HG03196 (cell line): ENCODE data around the gene STK11IP.

Experiments used
- ATAC-seq: cut with Tn5 transposase; IDR thresholded peaks from one replicate; pipeline ENCODE4 v1.9.1; 2021; ENCODE audit not compliant: unreplicated experiment

STK11IP gene

DNA sequence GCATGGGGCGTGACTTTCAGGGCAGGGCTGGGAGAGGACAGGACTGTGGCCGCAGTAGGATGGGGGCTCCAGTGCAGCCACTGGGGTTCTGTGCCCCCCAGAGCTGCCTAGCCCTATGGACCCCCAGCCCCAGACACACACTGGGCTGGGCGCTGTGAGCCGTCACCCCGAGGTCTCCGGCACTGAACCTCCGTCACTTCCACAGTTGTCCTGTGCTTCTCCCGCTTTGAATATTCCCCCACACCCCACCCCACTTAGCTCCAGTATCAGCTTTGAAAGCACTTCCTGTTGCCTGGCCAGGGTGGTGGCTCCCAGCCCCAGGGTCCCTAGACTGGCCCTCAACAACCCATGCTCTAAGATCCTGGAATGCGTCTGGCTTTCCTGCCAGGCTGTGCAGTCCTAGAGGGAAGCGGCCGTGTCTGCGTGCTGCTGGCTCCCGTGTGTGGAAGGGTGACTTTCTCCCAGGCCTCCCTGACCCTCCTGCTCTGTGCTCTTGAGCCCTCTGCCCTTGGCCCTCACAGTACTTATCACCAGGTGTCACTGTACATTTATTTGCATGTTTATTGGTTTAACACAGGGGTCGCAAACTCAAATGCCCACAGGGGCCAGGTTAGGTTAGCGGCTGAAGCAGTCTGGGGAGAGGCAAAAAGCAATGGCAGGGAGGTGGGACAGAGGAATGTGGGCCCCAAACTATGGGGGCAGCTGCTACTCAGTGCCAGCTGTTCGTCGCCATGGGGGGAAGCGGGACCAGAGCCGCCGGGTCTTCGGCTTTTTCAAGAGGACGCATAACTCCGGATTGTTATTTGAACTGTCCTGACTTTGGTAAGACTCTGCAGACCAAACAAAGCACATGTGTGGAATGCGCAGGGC lies 36.2 kb upstream of the STK11IP start:
- ATAC-seq, result no peak

GRCh38 chr2:219562049-219563020 lies 35.3 kb upstream of the STK11IP start:
- ATAC-seq, result no peak

DNA sequence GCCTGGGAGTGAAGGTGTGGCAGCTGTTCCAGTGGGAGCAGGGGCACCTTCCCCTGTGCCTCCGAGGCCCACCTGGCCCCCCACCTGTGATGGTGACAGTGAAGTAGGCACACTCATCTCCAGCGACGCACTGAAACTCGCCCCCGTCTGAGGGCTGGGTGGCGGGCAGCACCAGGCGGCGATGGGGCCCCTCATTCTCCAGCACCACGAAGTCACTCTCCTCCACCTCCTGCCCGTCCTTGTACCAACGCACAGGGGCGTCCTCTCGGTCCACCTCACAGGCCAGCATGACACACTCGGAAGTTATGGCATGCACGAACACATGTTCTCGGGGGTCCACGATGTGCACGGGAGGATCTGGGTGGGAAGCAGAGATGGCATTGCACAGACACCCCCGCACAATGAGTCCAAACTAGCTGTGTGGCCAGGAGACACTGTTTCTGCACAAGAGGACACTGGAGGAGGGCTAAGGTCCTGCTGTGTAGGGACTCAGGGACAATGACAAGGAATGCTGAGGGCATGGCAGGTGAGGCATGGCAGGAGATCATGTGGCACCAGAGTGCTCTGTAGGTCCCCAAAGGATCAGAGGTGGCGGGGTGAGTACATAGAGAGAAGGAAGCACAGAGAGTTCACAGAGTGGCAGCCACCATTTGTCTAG lies 34.3 kb upstream of the STK11IP start:
- no peak for ATAC-seq

GRCh38 chr2:219565130-219566080 lies 32.3 kb upstream of the STK11IP start:
- ATAC-seq, result no peak

- no peak for ATAC-seq
Measured at GRCh38 chr2:219566640-219567039, 31.0 kb upstream of the STK11IP start.

GRCh38 chr2:219567131-219567530 lies 30.5 kb upstream of the STK11IP start:
- no peak for ATAC-seq

- no peak for ATAC-seq
Measured at GRCh38 chr2:219567791-219568361, 29.8 kb upstream of the STK11IP start.

DNA sequence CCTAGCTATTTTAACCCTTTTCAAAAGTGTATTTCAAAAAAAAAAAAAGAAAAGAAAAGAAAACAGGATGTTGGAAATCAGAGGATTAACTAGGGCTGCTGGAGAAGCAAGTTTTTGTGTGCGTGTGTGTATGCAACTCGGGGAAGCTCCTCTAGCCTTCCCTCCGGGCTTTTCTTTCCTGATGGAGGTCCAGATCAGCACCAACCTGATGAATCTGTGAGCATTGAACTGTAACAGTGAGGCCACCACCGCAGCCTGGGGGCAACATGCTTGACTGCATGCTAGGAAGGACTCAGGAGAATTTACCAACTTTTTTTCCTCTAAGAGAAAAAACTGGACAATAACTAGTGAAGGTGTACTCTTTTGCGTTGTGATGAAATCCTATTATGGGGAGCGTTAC lies 28.6 kb upstream of the STK11IP start:
- ATAC-seq, result no peak

- ATAC-seq, result no peak
Measured at GRCh38 chr2:219569635-219570034, 28.0 kb upstream of the STK11IP start.

GRCh38 chr2:219570194-219570923 lies 27.3 kb upstream of the STK11IP start:
- ATAC-seq, result no peak

DNA sequence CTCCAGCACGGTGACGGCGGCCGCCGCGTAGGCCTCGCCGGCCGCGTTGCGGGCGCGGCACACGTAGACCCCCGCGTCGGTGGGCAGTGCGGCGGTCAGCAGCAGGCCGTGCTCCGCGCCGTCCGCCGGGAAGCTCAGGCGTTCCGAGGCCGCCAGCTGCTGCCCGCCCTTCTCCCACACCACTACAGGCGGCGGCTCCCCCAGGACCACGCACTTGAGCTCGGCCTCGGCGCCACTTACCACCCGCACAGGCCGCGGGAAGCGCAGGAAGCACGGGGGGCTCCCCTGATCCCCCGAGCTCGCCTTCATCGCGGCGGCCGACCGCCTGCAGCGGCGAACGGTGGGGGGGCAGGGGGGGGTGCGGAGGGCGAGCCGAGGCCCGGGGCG lies 26.7 kb upstream of the STK11IP start:
- ATAC-seq, result no peak

DNA sequence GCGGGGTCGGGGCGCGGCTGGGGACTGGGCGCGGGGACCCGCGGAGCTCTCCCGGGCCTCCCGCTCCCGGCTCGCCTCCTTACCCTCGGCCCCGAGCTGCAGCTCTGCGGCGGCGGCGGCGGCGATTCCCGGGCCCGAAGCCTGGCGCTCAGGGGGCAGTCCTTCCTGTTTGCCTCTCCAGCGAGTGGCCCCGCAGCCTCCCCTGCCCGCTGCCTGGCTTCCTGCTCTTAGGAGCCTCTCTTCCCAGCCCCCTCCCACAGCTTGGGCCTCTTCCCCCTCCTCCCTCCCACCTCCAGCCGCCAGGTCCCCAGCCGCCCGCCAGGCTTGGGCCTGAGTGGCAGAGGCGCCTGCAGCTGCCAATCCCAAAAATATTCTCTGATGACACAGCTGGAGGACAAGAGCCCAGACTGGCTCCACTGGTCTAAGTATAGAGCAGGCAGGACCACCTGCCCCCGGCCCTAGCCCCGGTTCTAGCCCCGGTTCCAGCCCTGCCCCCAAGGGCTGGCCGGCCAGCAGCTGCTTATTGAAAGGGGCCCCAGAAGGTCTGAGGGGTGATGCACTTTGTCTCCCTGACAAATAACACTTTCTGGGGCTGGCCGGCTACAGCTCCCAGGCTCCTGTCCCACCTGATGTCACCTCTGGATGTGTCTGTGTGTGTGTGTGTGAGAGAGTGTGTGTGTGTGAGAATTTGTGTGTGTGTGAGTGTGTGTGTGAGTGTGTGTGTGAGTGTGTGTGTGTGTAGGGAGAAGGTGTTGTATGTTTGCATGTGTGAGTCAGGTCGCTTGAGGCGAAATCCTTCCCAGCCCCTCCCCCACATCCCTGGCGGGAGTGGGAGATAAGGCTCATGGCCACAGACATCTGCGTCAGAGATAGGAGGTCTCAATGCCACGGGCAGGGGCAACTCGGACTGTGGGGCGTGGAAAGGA lies 26.1 kb upstream of the STK11IP start, which contains the start of gene OBSL1:
TSS of gene OBSL1 (minus strand) at position 229 of the 926 bp plus-strand sequence. CDS start 307 bp downstream, outside the sequence.
- no peak for ATAC-seq

DNA sequence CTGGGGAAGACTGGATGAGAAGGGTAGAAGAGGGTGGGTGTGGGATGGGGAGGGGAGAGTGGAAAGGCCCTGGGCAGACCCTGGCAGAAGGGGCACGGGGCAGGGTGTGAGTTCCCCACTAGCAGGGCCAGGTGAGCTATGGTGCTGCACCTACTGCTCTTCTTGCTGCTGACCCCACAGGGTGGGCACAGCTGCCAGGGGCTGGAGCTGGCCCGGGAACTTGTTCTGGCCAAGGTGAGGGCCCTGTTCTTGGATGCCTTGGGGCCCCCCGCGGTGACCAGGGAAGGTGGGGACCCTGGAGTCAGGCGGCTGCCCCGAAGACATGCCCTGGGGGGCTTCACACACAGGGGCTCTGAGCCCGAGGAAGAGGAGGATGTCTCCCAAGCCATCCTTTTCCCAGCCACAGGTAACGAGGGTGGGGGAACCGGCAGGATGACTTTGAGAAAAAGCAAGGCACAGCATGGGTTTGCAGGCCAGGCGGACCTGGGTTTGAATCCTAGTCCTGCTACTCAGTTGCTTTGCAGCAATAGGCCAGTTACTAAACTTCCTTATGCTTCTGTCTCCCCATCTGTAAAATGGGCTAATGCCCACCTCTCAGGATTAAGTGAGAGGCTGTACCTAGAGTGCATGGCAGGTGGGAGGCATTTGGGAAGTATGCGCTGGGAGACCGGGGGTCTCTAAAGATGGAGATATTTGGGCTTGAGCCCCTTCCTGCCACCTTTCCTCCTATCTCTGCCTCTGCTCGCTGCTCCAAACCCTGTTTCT lies 25.2 kb upstream of the STK11IP start, which contains the start of gene INHA:
TSS of gene INHA (plus strand) at position 74 of the 765 bp plus-strand sequence. CDS start at position 139, 65 bp downstream.
- ATAC-seq, result no peak

DNA sequence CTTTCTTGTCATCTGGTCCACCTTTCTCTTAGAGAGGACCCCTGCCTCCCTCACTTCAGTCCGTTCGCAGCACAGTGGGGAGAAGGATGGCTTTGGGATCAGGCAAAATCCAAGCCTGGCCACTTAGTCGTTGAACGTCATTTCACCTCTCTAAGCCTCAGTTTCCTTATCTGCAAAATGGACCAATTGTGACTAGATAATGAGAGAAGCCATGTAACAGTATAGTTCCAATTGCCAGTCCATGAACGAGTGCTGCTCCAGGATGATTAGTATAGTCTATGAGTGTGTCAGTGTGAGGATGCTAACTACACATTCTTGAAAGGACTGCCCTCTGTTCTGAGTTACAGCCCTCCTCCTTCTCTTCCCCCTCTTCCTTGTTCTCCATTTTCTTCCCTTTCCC lies 24.5 kb upstream of the STK11IP start:
- ATAC-seq, result no peak

DNA sequence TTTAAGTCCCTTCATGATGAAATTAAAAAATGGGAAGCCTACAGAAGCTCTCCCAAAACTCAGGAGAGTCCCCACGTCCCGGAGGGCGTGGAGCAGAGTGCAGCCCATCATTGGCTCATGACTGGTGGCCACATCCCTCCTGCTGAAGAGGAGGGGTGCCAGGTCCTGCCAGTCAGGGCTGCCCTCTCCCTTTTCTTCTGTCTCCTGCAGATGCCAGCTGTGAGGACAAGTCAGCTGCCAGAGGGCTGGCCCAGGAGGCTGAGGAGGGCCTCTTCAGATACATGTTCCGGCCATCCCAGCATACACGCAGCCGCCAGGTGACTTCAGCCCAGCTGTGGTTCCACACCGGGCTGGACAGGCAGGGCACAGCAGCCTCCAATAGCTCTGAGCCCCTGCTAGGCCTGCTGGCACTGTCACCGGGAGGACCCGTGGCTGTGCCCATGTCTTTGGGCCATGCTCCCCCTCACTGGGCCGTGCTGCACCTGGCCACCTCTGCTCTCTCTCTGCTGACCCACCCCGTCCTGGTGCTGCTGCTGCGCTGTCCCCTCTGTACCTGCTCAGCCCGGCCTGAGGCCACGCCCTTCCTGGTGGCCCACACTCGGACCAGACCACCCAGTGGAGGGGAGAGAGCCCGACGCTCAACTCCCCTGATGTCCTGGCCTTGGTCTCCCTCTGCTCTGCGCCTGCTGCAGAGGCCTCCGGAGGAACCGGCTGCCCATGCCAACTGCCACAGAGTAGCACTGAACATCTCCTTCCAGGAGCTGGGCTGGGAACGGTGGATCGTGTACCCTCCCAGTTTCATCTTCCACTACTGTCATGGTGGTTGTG lies 23.0 kb upstream of the STK11IP start:
- ATAC-seq, result no peak
